Neutrophil (primary cell): ENCODE measurements around the gene TNFRSF19.
"Not testable (repeated sequence)": the region's sequence is repeated elsewhere in the genome, so short reads cannot be mapped to it uniquely, and the experiment has no call there.

Experiments used
- H3K27ac ChIP-seq: fragments of 200-600 bp; sonication (generic); 2 replicates; pipeline ENCODE4 v1.5.1; 2016; ENCODE audit warnings: mild to moderate bottlenecking, moderate library complexity
- H3K27me3 ChIP-seq: fragments of 200-600 bp; sonication (generic); 2 replicates; pipeline ENCODE4 v1.6.0; 2016; ENCODE audit warnings: mild to moderate bottlenecking
- H3K36me3 ChIP-seq: fragments of 200-600 bp; sonication (generic); 2 replicates; pipeline ENCODE4 v1.5.1; 2017
- H3K4me1 ChIP-seq, 2 experiments: fragments of 200-600 bp in 1 of 2; sonication (generic) in 1 of 2; 1 replicate in 1 of 2; 2 replicates in 1 of 2; pipeline versions ENCODE4 v1.5.1 to v1.6.1; 2013 to 2016; ENCODE audit warnings: low read depth in 1 of 2, low read length in 1 of 2, mild to moderate bottlenecking in 1 of 2, moderate library complexity in 1 of 2; ENCODE audit not compliant: control insufficient read depth in 1 of 2, insufficient read depth in 1 of 2
- H3K4me3 ChIP-seq, 2 experiments: fragments of 200-600 bp in 1 of 2; sonication (generic) in 1 of 2; 1 replicate in 1 of 2; 2 replicates in 1 of 2; pipeline ENCODE4 v1.5.1; 2013 to 2016; ENCODE audit warnings: low read depth in 1 of 2, low read length in 1 of 2, mild to moderate bottlenecking in 1 of 2, moderate library complexity in 1 of 2
- H3K9me3 ChIP-seq: fragments of 200-600 bp; sonication (generic); 2 replicates; pipeline ENCODE4 v1.5.1; 2016
- TF ChIP-seq, protein P1 (sequence below): fragments of 200-600 bp; sonication (generic); IDR thresholded peaks from 2 replicates; pipeline ENCODE4 v1.5.1; 2016; ENCODE audit warnings: antibody characterized with exemption

TNFRSF19 gene, protein sequence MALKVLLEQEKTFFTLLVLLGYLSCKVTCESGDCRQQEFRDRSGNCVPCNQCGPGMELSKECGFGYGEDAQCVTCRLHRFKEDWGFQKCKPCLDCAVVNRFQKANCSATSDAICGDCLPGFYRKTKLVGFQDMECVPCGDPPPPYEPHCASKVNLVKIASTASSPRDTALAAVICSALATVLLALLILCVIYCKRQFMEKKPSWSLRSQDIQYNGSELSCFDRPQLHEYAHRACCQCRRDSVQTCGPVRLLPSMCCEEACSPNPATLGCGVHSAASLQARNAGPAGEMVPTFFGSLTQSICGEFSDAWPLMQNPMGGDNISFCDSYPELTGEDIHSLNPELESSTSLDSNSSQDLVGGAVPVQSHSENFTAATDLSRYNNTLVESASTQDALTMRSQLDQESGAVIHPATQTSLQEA

GRCh38 chr13:23570099-23570920 is at the start of gene TNFRSF19:
TNFRSF19 (plus strand) TSS chr13:23570412; CDS start chr13:23590184, 19,772 bp downstream.
- no peak within 1 kb of the TSS for H3K4me3 ChIP-seq
- no peaks in the 10 kb centered on the region for H3K9me3 ChIP-seq
- peaks cover 58% of the 10 kb centered on the region for H3K27me3 ChIP-seq
- H3K36me3 ChIP-seq, result no peaks in the 10 kb centered on the region
- TF ChIP-seq, protein P1, sequence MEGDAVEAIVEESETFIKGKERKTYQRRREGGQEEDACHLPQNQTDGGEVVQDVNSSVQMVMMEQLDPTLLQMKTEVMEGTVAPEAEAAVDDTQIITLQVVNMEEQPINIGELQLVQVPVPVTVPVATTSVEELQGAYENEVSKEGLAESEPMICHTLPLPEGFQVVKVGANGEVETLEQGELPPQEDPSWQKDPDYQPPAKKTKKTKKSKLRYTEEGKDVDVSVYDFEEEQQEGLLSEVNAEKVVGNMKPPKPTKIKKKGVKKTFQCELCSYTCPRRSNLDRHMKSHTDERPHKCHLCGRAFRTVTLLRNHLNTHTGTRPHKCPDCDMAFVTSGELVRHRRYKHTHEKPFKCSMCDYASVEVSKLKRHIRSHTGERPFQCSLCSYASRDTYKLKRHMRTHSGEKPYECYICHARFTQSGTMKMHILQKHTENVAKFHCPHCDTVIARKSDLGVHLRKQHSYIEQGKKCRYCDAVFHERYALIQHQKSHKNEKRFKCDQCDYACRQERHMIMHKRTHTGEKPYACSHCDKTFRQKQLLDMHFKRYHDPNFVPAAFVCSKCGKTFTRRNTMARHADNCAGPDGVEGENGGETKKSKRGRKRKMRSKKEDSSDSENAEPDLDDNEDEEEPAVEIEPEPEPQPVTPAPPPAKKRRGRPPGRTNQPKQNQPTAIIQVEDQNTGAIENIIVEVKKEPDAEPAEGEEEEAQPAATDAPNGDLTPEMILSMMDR, result no peak
- H3K4me1 ChIP-seq, result no peaks in the 10 kb centered on the region
- H3K27ac ChIP-seq, result no peak within 1 kb of the TSS

GRCh38 chr13:23529926-23530325 is 40.3 kb upstream of the TNFRSF19 start:
- not testable (repeated sequence) for H3K36me3 ChIP-seq, H3K4me1 ChIP-seq, H3K9me3 ChIP-seq, H3K27me3 ChIP-seq, H3K4me3 ChIP-seq, H3K27ac ChIP-seq

DNA sequence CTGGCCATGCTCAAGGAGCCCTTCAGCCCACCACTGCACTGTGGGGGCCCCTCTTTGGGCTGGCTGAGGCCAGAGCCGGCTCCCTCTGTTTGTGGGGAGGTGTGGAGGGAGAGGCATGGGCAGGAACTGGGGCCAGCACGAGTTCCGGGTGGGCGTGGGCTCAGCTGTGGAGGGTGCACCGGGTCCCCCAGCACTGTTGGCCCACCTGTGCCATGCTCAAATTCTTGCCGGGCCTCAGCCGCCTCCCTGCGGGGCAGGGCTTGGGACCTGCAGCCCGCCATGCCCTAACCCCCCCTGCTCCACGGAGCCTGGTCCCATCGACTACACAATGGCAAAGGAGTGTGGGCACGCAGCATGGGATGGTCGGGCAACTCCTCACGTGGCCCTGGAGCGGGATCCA is 38.8 kb upstream of the TNFRSF19 start:
- Histone ChIP-seq H3K4me1 (no peaks in the 10 kb centered on the region), H3K4me3 (no peak overlapping the region), H3K27me3 (peaks cover 6% of the 10 kb centered on the region), H3K27ac (no peak overlapping the region), H3K36me3 (no peaks in the 10 kb centered on the region), H3K9me3 (no peaks in the 10 kb centered on the region)
- TF ChIP-seq, protein P1, result no peak

GRCh38 chr13:23534090-23534489 is 36.1 kb upstream of the TNFRSF19 start:
- Histone ChIP-seq H3K36me3 (no peaks in the 10 kb centered on the region), H3K4me3 (no peak overlapping the region), H3K27me3 (peaks cover 6% of the 10 kb centered on the region), H3K4me1 (no peaks in the 10 kb centered on the region), H3K9me3 (no peaks in the 10 kb centered on the region), H3K27ac (no peak overlapping the region)
- TF ChIP-seq, protein P1, result no peak

DNA sequence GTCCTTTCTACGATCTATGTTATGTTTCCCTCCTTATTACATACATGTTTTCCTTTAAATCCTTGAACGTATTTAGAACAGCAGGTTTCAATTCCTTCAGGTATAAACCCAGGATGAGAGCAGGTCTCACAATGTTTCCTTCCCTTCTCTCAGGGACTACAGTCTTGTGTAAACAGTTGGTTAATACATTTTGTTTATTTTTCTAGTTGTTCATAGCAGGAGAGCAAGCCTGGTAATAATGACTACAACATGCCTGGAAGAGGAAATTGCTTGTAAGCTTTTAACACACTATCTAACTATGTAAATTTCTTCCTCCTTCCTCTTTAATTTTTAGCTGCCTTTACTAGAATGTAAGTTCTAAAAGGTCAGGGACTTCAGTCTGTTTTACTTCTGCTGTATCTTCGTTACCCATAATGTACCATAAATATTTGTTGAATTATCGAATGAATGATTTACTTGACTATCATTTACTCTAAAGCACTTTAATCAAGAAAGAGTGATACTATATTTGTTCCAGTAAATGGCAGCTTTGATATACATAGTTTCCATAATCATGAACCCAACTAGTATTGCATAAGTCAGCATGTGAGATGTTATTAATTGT is 28.9 kb upstream of the TNFRSF19 start:
- TF ChIP-seq, protein P1, result no peak

More for the DNA sequence above, 28.9 kb upstream of the TNFRSF19 start:
- Histone ChIP-seq H3K4me1 (no peaks in the 10 kb centered on the region), H3K27ac (no peak overlapping the region), H3K4me3 (no peak overlapping the region), H3K36me3 (no peaks in the 10 kb centered on the region), H3K27me3 (peaks cover 13% of the 10 kb centered on the region), H3K9me3 (no peaks in the 10 kb centered on the region)
